ENCODE data around the gene OLFML2A.

Gene OLFML2A

GRCh38 chr9:124779368-124780059, 2.6 kb downstream of the OLFML2A start:
- peak; percentile 94 for DNase-seq (ENCODE audit: low spot score)
- peak overlapping the region; percentile 90 for H3K27ac ChIP-seq
- POLR2A ChIA-PET (ENCODE audit: low non-redundant PET), result interaction anchor here (0.6 to 1.6 kb wide), 5 partner anchors 9 to 82 kb away, joined by 3 to 8 read pairs (median 3); no protein-coding TSS in a partner anchor

DNA sequence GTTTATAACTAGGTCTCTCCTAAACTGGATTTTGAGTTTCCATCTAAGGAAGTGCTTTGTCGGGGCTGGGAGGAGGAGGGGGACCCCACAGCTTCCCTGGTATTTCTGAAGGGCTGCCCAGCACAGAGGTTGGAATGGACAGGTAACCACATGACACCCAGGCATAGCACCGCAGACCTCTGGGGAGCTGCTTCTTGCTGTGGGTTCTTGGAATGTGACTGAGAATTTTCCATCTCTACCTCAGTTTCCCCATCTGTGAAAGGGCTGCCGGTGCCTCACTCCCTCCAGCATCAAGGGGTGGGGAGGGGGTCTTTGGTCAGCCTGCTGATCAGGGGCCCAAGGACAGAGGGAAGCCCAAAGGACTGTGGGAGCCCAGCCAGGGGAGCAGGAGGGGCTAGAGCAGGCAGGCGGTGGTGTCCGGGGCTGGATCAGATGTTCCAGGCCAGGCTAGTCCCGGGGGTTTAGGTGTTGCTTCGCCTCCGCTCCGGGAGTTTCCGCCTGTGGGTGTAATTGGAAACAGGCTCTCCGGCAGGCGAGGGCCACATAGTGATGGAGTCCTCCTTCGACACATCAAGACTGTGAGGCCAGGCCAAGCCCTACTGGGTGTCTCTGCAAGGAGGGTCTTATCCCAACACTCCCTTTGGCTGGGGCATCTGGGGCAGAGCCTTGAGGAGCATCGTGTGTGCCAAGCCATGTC, 3.3 kb downstream of the OLFML2A start:
- POLR2A ChIA-PET (ENCODE audit: low non-redundant PET), result interaction anchor here (0.6 to 1.6 kb wide), 5 partner anchors 8 to 81 kb away, joined by 3 to 8 read pairs (median 3); no protein-coding TSS in a partner anchor
- DNase-seq (ENCODE audit: low spot score), result no peak
- peak overlapping the region; percentile 90 for H3K27ac ChIP-seq
- CTCF ChIA-PET, result interaction anchor here (0.6 to 15.3 kb wide), 6 partner anchors 9 to 68 kb away, joined by 3 to 761 read pairs (median 4); partner anchors contain the start of genes NR6A1 and WDR38
- no peak for TF ChIP-seq CTCF (conservative IDR thresholded peaks at IDR 0.05; ENCODE audit: low read depth)

More at GRCh38 chr9:124779368-124780059, 2.6 kb downstream of the OLFML2A start:
- CTCF ChIA-PET, result interaction anchor here (0.6 to 15.3 kb wide), 7 partner anchors 8 to 78 kb away, joined by 3 to 761 read pairs (median 4); partner anchors contain the start of genes NR6A1 and WDR38
- TF ChIP-seq CTCF (conservative IDR thresholded peaks at IDR 0.05; ENCODE audit: low read depth), result no peak

GRCh38 chr9:124780757-124781151, 3.8 kb downstream of the OLFML2A start:
- TF ChIP-seq CTCF (conservative IDR thresholded peaks at IDR 0.05; ENCODE audit: low read depth), result no peak
- POLR2A ChIA-PET (ENCODE audit: low non-redundant PET), result no interaction called here
- CTCF ChIA-PET, result interaction anchor here (15.3 kb wide), 1 partner anchor 67 kb away, joined by 761 read pairs; the partner anchor contains the start of gene WDR38
- DNase-seq (ENCODE audit: low spot score), result no peak
- H3K27ac ChIP-seq, result peak overlapping the region; percentile 90

GRCh38 chr9:124781967-124782660, 5.2 kb downstream of the OLFML2A start:
- no peak for DNase-seq (ENCODE audit: low spot score)
- POLR2A ChIA-PET (ENCODE audit: low non-redundant PET), result interaction anchor here (0.6 to 0.7 kb wide), 2 partner anchors 18 to 48 kb away, joined by 7 to 9 read pairs; no protein-coding TSS in a partner anchor
- CTCF ChIA-PET, result interaction anchor here (0.6 to 15.3 kb wide), 3 partner anchors 14 to 76 kb away, joined by 3 to 761 read pairs (median 3); partner anchors contain the start of gene WDR38
- no peak for TF ChIP-seq CTCF (conservative IDR thresholded peaks at IDR 0.05; ENCODE audit: low read depth)
- H3K27ac ChIP-seq, result peak overlapping the region; percentile 90

DNA sequence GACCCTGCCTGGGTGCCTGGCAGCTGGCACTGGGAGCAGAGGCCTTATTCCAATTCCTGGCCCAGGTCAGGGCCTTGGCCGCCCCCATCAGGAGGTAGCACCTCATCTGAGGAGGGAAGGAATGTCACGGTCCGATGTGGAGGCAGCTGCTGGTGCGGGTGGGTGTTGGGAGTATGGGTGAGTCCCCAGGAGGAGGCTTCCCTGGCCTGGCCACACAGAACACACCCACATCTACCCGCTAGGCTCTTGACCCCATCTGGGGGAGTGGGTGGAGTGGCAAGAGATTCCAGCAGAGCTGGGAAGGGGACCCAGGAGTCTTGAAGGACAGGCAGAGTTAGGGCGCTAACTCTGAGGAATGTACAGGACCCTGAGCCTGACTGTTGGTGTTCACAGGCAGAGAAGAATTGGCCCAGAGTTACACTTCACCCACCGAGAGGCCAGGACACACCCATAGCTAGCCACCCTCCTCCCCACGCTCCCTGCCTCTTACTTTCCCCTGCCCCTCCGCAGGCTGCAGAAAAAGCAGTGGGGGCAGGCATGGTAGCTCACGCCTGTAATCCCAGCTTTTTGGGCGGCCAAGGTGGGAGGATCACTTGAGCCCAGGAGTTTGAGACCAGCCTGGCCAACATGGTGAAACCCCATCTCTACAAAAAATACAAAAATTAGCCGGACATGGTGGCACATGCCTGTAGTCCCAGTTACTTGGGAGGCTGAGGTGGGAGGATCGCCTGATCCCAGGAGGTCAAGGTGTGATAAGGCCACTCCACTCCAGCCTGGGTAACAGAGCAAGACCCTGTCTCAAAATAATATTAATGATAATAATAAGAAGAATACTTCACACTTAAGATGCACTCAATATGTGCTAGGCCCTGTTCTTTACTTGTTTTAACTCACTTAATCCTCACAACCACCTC, 6.0 kb downstream of the OLFML2A start:
- CTCF ChIA-PET, result interaction anchor here (1.4 to 15.3 kb wide), 2 partner anchors 14 to 65 kb away, joined by 3 to 761 read pairs; partner anchors contain the start of gene WDR38
- no peak for DNase-seq (ENCODE audit: low spot score)
- POLR2A ChIA-PET (ENCODE audit: low non-redundant PET), result interaction anchor here (0.6 to 0.8 kb wide), 2 partner anchors 11 to 47 kb away, joined by 3 to 7 read pairs; no protein-coding TSS in a partner anchor
- TF ChIP-seq CTCF (conservative IDR thresholded peaks at IDR 0.05; ENCODE audit: low read depth), result no peak
- H3K27ac ChIP-seq, result peak overlapping the region; percentile 90

Measured in RWPE1 (cell line).